Germinal center (tissue), 1 donor: Measurements from ENCODE around the gene ODAD2.
"Not testable (repeated sequence)": the region's sequence is repeated elsewhere in the genome, so short reads cannot be mapped to it uniquely, and the experiment has no call there.

Source experiments
- DNase-seq: peaks from one replicate; pipeline ENCODE4 v3.0.0; 2012; ENCODE audit warnings: mixed read lengths, low spot score

The ODAD2 gene, protein sequence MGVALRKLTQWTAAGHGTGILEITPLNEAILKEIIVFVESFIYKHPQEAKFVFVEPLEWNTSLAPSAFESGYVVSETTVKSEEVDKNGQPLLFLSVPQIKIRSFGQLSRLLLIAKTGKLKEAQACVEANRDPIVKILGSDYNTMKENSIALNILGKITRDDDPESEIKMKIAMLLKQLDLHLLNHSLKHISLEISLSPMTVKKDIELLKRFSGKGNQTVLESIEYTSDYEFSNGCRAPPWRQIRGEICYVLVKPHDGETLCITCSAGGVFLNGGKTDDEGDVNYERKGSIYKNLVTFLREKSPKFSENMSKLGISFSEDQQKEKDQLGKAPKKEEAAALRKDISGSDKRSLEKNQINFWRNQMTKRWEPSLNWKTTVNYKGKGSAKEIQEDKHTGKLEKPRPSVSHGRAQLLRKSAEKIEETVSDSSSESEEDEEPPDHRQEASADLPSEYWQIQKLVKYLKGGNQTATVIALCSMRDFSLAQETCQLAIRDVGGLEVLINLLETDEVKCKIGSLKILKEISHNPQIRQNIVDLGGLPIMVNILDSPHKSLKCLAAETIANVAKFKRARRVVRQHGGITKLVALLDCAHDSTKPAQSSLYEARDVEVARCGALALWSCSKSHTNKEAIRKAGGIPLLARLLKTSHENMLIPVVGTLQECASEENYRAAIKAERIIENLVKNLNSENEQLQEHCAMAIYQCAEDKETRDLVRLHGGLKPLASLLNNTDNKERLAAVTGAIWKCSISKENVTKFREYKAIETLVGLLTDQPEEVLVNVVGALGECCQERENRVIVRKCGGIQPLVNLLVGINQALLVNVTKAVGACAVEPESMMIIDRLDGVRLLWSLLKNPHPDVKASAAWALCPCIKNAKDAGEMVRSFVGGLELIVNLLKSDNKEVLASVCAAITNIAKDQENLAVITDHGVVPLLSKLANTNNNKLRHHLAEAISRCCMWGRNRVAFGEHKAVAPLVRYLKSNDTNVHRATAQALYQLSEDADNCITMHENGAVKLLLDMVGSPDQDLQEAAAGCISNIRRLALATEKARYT

DNA sequence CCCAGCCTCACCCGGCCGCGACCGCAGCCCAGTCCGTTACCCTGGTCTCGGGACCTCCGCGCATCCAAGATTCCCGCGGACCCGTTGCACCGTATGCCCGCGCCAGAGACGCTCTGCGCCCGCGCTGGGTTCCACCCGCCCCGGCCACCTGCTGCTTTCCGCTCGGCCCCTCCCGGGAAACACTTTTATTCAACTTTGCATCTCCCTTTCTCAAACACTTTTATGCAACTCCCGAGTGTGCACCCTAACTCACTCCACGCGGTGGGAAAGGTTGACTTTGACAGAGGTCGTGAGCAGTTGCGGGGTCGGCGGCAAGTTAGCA lies at the start of gene ODAD2:
ODAD2 (minus strand) TSS at position 126 of the 322 bp plus-strand sequence. CDS start 3,937 bp downstream, outside the sequence.
- DNase-seq, result no peak

DNA sequence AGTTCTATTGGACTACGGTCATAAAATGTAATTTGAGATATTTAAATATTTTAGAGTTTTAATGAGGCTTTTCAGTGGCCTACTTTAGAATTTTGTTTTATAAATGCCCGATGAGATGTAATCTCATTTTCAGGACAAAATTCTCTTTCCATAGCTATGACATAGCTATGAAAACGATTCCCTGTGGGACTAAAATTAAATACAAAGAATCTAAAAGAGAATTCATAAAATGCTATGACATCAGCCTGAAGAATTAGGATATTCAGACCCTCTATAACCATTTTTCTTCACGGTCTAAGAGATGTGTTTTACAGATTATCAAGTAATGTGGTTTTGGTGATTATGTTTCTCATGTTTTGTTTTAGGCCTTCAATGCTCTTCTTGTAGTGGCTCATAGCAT lies 48.2 kb upstream of the ODAD2 start:
- no peak for DNase-seq

DNA sequence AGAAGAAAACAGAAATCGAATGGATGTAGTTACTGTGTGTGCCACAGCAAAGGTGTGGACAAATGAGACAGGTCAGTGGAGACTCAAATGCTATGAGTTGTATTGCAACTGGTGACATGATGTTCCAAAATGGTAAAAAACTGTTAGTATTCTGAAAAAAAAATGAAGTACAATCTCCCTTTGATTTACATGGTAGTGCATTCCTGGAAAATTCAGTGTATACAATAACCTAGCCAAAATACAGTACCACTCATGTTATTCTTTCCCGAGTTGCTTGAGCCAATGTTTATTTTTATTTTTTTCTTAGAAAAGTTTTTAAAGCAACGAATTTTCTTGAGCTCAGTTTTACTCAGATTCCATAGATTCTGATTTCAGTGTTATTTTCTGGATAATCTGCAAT lies 47.7 kb upstream of the ODAD2 start:
- no peak for DNase-seq

DNA sequence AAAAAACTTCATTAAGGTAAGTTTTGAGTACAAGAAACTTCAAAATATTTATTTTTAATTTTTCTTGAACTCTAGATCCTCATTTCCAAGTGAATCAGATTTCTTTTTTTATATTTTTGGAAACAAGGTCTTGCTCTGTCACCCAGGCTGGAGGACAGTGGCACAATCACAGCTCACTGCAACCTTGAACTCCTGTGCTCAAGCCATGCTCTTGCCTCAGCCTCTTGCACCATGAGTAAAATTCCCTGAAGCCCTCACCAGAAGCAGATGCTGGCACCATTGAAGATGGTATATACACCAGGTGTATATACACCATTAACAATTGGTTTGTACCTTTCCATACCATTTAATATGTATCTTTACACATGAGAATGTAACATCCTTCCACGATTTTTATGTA lies 45.1 kb upstream of the ODAD2 start:
- DNase-seq, result no peak

DNA sequence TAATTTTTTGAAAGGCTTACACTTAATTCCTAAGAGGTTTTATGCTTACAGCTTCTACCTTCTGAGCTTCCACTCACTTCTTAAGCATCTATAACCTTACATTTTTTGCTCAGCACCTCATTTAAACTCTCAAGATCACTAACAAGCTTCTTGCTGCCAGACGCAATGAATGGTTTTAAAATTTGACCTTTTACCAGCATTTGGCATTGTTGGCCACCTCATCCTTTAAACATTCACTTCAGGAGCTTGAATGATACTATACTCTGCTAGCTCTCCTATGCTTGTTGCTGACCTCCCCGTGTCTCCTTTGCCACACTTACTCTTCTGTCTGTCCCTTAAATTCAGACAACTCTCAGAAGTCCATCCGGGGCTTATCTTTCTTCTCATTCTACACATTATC lies 37.7 kb upstream of the ODAD2 start:
- DNase-seq, result no peak

DNA sequence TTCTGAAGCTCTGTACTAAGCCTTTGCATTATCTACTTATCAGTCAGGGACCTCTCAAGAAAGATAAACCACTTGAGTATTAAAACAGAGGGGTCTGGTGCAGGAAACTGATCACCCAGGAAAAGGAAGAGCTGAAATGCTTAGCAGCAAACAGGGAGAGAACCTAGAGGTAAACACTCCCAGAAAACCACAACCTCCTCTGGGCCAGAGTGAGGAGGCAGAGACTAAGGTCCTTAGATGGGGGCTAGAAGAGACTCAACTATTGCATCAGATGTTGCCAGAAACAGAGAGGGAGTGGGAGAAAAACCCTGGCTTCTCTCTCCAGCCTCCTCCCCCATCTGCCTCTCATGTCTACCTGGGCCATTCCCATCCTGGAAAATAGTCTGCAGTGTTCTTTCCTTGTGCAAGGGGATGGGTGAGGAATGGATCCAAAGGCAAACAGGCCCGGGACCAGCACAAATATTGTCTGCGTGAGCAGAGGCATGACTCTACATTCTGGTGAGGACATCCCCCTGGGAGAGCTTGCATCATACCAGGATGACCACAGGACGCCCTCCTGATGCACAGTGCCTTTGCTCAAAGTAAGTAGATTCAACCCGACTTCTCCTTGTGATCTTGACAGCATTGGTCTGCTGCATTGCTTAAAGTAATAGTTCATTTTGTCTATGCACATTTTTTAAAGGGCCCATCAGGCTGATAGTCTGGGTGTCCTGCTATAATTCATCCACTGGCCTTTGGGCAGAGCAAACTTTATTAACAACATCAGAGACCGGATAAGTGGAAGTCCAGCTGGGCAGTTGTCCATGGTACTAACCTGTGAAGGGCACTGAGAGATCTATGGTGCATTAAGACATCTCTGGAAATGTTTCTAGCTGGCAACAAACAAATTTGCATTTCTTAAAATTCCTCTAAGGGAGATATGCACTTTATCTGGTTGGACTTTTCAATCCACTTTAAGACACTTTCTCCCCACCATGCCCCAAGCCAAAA lies 22.4 kb upstream of the ODAD2 start:
- DNase-seq, result no peak

DNA sequence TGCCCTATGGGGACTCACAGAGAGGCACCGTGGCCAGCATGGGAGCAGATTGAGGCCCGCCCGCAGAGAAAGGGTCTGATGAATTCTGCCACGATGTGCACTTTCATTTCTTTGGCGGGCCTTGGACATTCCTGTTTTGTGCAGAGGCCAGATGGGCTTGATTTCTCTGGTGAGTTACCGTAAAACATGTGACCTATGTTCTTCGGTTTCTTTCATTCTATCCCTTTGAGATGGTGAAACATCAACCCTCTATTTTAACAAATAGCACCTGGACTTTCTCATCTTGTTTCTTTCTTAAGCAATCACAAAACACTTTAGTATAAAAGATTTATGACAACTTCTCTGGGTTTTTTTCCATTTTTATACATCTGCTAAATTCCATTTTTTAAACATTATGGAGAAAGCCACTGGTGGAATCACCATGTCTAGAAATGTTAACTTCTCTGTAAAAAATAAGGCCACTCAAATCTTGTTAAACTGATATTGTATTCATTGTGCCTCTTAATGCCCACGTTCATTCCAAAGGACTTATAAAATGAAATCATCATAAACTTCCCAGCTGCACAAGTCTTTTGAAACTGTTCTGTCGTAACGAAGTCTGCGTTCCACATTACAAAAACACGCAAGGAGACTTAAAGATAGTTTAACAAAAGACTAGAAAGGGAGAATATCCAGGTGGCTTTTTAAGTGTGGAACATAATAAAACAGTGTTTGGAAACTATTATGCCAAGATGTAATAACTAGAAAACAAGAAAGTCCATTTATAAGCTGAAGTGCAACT lies 21.4 kb upstream of the ODAD2 start:
- no peak for DNase-seq

DNA sequence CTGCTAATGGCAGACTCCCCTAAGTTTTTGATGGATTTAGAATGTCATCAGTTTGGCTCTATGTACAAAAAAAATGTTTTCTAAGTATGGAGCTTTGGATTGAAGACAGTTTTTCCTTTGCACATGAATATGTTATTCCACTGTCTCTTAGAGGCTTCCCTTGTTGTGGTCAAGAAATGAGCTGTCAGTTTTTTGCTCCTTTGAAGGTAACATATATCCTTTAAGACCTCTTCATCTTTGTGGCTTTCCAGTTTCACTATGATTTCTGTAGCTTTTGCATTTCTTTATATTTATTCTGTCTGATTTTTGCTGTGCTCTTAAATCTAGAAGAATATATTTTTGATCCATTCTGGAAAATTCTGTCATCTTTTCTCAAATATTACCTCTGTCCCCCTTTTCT lies 15.8 kb upstream of the ODAD2 start:
- DNase-seq, result no peak

DNA sequence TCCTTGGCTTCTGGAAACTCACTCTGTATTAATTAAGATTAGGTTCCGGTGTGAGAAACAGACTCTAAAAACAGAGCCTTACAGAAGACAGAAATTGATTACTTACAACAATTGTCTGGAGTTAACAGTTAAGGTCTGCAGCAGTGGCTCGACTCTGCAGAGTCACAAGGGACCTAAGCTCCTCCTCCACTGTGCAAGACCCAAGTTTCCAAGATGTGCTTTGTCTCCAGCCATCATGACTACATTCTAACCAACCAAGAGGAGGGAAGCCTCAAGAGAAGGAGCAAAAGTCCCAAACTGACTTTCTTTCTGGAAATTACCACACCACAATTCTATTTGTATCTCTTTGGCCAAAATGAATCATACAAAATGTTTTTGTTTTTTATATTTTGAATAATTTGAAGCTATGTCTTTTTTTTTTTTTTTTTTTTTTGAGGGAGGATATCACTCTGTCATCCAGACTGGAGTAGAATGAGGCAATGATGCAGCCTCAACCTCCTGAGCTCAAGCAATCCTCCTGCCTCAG lies 14.2 kb upstream of the ODAD2 start:
- DNase-seq, result no peak

DNA sequence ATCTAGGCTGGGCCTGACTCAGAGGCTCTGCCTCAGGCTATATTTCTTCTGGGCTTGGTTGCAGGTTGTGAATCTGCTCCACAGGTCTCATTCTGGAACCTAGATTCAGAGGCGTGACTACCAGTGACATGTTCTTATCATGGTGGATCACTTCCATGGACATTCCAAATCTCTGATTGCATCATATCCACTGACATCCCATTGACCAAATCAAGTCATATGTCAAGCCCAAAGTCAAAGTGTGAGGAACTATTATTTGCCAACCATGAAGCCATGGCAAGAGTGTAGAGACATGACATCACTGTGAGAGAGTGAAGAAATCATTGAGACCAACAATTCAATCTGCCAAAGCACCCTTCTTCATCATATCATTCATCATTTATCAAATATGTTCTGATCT lies 11.9 kb upstream of the ODAD2 start:
- DNase-seq, result no peak

DNA sequence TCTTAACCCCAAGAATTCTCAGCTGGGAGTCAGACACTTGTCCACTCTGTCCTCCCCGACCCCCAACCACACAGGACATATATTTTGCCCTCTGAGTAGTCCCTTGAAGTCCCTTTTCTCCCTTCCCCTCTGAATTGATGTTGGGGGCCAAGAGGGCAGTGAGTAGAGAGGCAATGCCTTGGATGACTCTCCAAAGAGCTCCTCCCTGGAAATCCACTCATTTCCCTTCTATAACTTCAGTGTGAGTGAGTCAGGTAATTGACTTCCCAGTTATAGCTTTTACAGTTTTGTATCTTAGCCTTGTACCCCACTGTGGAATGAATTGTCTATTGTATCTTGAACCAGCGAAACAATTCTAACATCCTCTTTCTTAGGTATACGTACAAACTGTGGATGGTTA lies 9.2 kb upstream of the ODAD2 start:
- no peak for DNase-seq

DNA sequence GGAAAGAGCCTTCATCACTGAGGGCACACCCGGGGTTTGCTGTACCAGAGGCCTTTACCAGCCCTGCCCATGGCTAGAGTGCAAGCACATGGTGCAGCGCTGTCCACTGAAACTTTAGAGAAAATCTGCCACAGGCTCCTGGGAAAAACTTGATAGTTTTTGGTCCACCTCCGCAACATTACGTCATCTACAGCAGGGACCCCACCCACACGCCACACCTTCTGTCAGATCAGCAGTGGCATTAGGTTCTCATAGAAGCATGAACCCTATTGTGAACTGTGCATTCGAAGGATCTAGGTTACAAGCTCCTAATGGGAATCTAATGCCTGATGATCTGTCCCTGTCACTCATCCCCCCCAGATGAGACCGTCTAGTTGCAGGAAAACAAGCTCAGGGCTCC lies 2.5 kb upstream of the ODAD2 start:
- no peak for DNase-seq

DNA sequence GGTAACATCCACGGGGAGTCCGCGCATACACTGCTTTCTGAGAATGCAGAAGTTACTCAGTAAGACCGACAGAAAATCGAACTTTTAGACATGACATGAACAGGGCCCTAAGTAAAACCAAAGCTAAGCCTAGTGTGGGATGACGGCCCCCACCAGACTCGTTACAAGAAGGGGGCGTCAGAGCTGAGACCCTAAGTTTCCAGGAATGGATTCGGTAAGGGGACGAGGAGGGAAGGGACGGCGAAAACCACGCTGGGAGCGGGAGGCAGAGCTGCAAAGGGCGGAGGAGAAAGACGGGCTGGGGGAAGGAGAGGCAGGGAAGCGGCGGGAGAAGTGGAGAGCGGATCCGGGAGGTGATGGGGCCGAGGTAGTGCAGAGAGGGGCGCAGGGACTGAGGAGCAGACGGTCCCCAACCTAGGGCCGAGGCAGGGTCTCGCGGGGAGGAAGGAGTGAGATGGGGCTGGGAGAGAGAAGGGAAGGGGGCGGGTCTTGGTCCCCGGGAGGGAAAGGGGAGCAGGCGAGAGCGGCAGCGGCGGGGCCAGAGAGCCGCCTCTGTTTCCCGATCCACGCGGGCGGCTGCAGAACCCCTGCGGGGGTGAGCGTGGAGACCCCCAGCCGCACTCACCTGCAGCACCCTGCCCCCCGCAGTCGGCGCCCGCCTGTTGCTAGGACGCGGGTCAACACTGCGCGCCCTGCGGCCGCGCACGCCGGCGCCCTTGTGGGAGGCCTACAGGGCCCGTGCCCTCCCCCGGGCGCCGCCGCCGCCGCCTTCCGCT lies 513 bp downstream of the ODAD2 start:
- no peak for DNase-seq

DNA sequence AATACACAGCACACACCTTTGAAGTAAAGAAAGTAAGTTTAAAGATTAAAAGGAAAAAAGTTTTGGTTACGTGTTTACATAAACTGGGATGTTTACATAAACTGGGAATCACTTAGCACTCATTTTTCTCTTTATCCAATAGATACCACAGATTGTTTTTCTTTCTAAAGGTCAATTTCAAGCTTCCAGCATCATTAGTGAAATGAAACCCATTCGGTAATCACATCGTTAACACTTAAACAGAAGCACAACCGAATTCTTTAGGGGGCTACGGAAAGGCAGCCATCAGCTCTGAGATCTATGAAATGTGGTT lies 1.1 kb downstream of the ODAD2 start:
- no peak for DNase-seq

DNA sequence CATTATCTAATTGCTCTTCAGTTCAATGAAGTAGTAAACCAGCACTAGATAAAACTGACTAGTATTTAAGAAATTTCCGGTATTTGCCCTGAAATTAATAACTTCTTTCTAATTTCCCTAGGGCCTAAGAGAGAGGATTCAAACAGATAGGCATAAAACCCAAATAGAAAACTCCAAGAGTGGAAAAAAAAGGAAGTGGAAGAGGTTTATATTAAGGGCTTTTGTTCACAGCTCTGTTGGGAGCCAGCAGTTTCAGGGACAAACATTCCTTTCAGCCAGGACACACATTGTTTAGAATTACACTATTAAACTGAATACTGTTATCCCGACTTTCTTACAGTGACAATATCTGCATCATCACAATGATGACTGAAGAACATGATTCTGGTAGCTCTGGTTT lies 3.6 kb downstream of the ODAD2 start:
- DNase-seq, result no peak

DNA sequence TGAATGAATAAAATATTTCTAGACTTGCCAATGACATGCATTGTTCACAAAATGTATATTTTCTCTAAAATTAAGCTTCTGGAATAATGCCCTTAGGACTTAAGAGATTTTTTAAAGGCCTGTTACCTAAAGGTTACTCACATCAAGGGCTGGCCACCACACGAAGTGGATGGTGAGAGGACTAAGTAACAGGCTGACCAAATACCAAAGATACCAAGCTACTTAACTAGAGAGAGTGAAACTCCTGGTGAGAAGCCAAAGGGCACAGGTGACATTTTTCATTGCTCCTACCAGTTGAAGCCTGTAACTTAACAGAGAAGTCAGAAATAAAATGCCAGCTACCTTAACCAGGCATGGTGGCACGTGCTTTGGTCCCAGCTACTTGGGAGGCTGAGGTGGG lies 9.5 kb downstream of the ODAD2 start:
- not testable (repeated sequence) for DNase-seq

DNA sequence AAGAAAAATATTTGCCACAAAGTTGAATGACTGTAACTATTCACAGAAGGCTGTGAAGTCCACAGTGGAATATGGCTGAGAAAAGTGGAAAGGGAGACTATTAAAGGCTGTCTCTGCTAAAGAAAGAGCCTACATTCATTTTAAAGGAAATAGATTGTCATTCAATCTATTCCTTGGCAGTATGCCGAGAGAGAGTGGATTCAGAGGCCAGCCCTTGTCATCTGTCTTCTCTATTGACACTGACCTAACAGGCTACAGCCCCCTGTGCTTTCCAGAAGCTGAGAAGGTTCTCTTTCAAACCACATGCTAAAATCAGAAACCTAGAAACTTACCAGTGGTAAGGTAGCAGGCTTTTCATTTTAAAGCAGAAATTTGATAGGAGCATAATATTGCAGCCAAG lies 12.1 kb downstream of the ODAD2 start:
- no peak for DNase-seq

DNA sequence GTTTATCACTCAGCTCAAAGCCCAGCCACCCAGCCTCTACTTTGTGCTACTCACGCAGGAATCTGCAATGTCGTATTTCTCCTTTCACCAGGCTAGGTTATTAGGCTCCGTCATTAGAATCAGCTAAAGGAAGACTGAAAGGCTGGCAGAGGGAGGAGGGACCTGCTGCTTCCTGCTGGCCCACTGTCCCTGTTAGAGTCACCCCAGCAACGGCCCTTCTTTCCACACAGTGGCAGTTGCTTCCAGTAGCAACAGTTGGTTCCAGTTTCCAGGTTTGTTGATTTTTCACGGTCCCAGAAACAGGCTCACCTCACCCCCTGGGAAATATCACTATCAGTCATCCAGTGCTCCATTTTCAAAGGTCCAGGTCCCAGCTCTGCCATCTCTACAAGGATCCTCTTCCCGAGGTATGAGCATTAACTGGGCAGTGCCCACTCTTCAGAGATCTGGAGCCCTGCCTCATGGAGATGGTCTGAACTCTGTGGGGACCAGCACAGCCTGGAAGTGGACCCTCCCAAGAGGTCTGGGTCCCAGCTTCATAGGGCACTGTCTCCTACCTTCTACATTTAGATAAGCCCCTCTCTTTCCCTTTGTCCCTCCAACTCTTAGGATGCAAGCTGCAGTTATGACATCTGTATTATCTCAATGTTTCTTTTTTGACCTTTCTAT lies 15.9 kb downstream of the ODAD2 start:
- DNase-seq, result no peak

DNA sequence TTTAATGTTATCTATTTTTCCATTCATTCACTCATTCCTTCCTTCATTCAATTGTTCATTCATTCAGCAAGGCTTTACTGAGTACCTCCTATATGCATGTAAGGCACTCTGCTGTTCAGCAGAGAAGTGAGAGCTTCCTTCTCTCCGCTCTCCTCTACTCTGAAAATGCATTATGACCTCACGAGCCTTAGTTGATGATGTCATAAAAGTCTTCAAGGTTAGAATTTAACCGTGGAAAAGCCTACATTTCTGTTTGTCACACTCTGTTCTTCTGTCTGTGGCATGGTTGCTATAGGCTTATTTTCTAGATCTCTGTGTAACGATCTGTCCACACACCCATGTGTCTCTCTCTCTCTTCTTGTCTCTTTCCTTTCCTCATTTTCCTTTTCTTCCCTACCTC lies 17.1 kb downstream of the ODAD2 start:
- no peak for DNase-seq

DNA sequence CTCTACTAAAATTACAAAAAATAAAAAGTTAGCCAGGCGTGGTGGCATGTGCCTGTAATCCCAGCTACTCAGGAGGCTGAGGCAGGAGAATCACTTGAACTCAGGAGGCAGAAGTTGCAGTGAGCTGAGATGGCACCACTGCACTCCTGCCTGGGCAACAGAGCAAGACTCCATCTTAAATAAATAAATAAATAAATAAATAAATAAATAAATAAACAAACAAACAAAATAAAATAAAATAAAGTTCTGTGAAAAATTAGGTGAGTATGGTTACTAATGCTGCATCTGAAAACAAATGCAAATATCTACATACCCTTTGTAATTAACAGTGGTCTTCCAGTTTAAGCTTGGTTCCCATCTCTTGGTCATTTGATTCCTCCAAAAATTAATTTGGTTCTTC lies 28.1 kb downstream of the ODAD2 start:
- DNase-seq, result not testable (repeated sequence)
